Smooth muscle cell (in vitro differentiated cells): ENCODE data around the gene CMBL. TPM values are rescaled to one million over a fixed set of nuclear protein-coding genes. Genes with fewer than 3 reads are reported as not detected.

Source experiments
- DNase-seq: peaks from one replicate; lab custom pipeline; 2025; ENCODE audit not compliant: unreplicated experiment; lab: John Stamatoyannopoulos, UW
- H2AFZ ChIP-seq: fragments of 200-600 bp; sonication (generic); 2 replicates; pipeline ENCODE4 v1.6.0; 2016; ENCODE audit warnings: antibody characterized with exemption, low read depth, mild to moderate bottlenecking
- H3F3A ChIP-seq: fragments of 200-600 bp; sonication (generic); 2 replicates; pipeline ENCODE4 v1.6.0; 2017; ENCODE audit warnings: antibody characterized with exemption, low read depth
- H3K27ac ChIP-seq: fragments of 200-600 bp; sonication (generic); 2 replicates; pipeline ENCODE4 v1.5.1; 2016; ENCODE audit warnings: low read depth, mild to moderate bottlenecking
- H3K27me3 ChIP-seq: fragments of 200-600 bp; sonication (generic); 2 replicates; pipeline ENCODE4 v1.6.1; 2016; ENCODE audit warnings: low read depth, mild to moderate bottlenecking
- H3K36me3 ChIP-seq: fragments of 200-600 bp; sonication (generic); 2 replicates; pipeline ENCODE4 v1.5.1; 2016; ENCODE audit warnings: low read depth
- H3K4me1 ChIP-seq: fragments of 200-600 bp; sonication (generic); 2 replicates; pipeline ENCODE4 v1.5.1; 2016; ENCODE audit warnings: low read depth
- H3K4me2 ChIP-seq: fragments of 200-600 bp; sonication (generic); 2 replicates; pipeline ENCODE4 v1.6.0; 2016; ENCODE audit warnings: mild to moderate bottlenecking
- H3K4me3 ChIP-seq: fragments of 200-600 bp; sonication (generic); 2 replicates; pipeline ENCODE4 v1.5.1; 2016; ENCODE audit warnings: mild to moderate bottlenecking
- H3K79me2 ChIP-seq: fragments of 200-600 bp; sonication (generic); 2 replicates; pipeline ENCODE4 v1.6.0; 2016; ENCODE audit warnings: low read depth, mild to moderate bottlenecking
- H3K9ac ChIP-seq: fragments of 200-600 bp; sonication (generic); 2 replicates; pipeline ENCODE4 v1.6.0; 2016; ENCODE audit warnings: low read depth
- H3K9me3 ChIP-seq: fragments of 200-600 bp; sonication (generic); replicated peaks from 2 replicates; pipeline ENCODE4 v1.5.1; 2016; ENCODE audit warnings: low read depth
- H4K20me1 ChIP-seq: fragments of 200-600 bp; sonication (generic); 2 replicates; pipeline ENCODE4 v1.6.0; 2016; ENCODE audit warnings: low read depth
- CTCF ChIP-seq: fragments of 200-600 bp; sonication (generic); IDR thresholded peaks from 2 replicates; pipeline ENCODE4 v1.5.1; 2017; ENCODE audit warnings: borderline replicate concordance, mild to moderate bottlenecking, antibody characterized with exemption; ENCODE audit not compliant: insufficient read depth, poor library complexity, severe bottlenecking
- WGBS: methylation state at CpG from one replicate; pipeline ENCODE4 v1.1.7; 2016; ENCODE audit warnings: low lambda C conversion rate; 5-methylcytosine and 5-hydroxymethylcytosine counted together
- polyA plus RNA-seq: library from polyadenylated mRNA; unstranded; fragments of >200 nt; fragmentation: Nextera tagmentation; extraction: Ambion mirVana; gene quantifications from 2 replicates; pipeline ENCODE4 v1.2.1, GENCODE V29; 2016
- total RNA-seq: library from RNA; depleted of rRNA; stranded (reverse); fragments of >200 nt; gene quantifications from 2 replicates; pipeline ENCODE4 v1.2.3, GENCODE V29; 2014

CMBL gene
- total RNA-seq: 6.3 and 11.4 TPM in 2 replicates
- 12.0 and 12.1 TPM in 2 replicates for polyA plus RNA-seq

GRCh38 chr5:10307206-10308148 lies at the start of gene CMBL:
TSS of gene CMBL (minus strand) at chr5:10307902. CDS start at chr5:10290762, 17,140 bp downstream.
- Histone ChIP-seq H3K36me3 (no peaks in the 10 kb centered on the region), H3K79me2 (no peaks in the 10 kb centered on the region), H4K20me1 (no peaks in the 10 kb centered on the region), H3K27ac (no peak within 1 kb of the TSS), H2AFZ (peak within 1 kb of the TSS; percentile 96), H3K27me3 (no peaks in the 10 kb centered on the region), H3F3A (peaks cover 13% of the 10 kb centered on the region), H3K9me3 (no peaks in the 10 kb centered on the region), H3K4me3 (peak within 1 kb of the TSS; percentile 84), H3K4me2 (peak within 1 kb of the TSS; percentile 87), H3K9ac (peak within 1 kb of the TSS; percentile 52), H3K4me1 (no peaks in the 10 kb centered on the region)
- 4% methylated on average over 44 of the region's 56 CpGs for WGBS
- no peak for TF ChIP-seq CTCF
- DNase-seq: peak; percentile 5

GRCh38 chr5:10355071-10355889 lies 47.6 kb upstream of the CMBL start:
- no peaks in the 10 kb centered on the region for H3K9me3 ChIP-seq
- peak overlapping the region; percentile 69 for H3K4me3 ChIP-seq
- WGBS: 54% methylated on average over 16 of the region's 16 CpGs
- H3F3A ChIP-seq: peaks cover 6% of the 10 kb centered on the region
- no peak overlapping the region for H2AFZ ChIP-seq
- no peaks in the 10 kb centered on the region for H3K36me3 ChIP-seq
- peak overlapping the region; percentile 92 for H3K27ac ChIP-seq
- H3K9ac ChIP-seq: peak overlapping the region; percentile 97
- H3K27me3 ChIP-seq: no peaks in the 10 kb centered on the region
- peaks cover 27% of the 10 kb centered on the region for H3K4me1 ChIP-seq
- no peak for TF ChIP-seq CTCF
- peaks cover 67% of the 10 kb centered on the region for H3K79me2 ChIP-seq
- H3K4me2 ChIP-seq: peak overlapping the region; percentile 92
- peaks cover 59% of the 10 kb centered on the region for H4K20me1 ChIP-seq
- DNase-seq: no peak

GRCh38 chr5:10354048-10354872 lies 46.6 kb upstream of the CMBL start:
- Histone ChIP-seq H3K9me3 (no peaks in the 10 kb centered on the region), H3K27me3 (no peaks in the 10 kb centered on the region), H3K79me2 (peaks cover 57% of the 10 kb centered on the region), H3K9ac (peak overlapping the region; percentile 97), H3K4me2 (peak overlapping the region; percentile 92), H3K36me3 (no peaks in the 10 kb centered on the region), H3K4me3 (peak overlapping the region; percentile 69), H3K4me1 (peaks cover 27% of the 10 kb centered on the region), H3K27ac (peak overlapping the region; percentile 92), H4K20me1 (peaks cover 49% of the 10 kb centered on the region), H3F3A (peaks cover 6% of the 10 kb centered on the region), H2AFZ (peak overlapping the region; percentile 67)
- DNase-seq: no peak
- no peak for TF ChIP-seq CTCF
- WGBS: under 1% methylated on average over 32 of the region's 54 CpGs
